T47D (cell line): Measurements from ENCODE around the gene PSD4.
A peak's percentile ranks its signal among the peaks of the same experiment; 100 is the strongest.

Source experiments
- DNase-seq, 2 experiments: peaks; one replicate each; pipeline versions ENCODE4 v3.0.0 to v3.0.0-alpha.2; 2011 to 2012; ENCODE audit warnings: low read depth in 1 of 2, low spot score in 1 of 2
- JUND ChIP-seq: IDR thresholded peaks from 2 replicates; pipeline ENCODE4 v1.6.1; 2012; ENCODE audit warnings: low read depth
- in situ Hi-C: cut with HindIII; loops from 2 replicates; pipeline ENCODE4 v1.10.0; 2016; ENCODE audit warnings: low sequenced_read_pairs, low pct_unique_long_range_greater_than_20kb

The PSD4 gene

DNA sequence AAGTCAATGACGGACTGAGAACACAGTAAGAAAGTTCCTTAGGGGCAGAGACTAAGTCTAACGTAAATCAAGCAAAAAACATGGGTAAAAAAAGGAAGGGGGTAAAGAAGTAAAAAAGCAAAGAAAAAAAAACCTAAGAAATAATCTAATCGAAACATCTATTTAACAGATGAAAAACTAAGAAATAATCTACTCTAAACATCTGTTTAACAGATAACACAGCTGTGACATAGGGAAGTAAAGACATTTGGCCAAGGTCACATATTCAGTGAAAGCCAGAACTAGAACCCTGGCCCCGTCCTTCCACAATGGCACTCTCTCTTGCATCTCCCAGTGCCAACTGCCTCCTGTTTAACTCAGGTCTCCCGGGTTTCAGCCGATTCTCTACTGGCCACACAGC, 48.1 kb downstream of the PSD4 start:
- no peak for DNase-seq
- no peak for TF ChIP-seq JUND
- in situ Hi-C loops: no loop called here

DNA sequence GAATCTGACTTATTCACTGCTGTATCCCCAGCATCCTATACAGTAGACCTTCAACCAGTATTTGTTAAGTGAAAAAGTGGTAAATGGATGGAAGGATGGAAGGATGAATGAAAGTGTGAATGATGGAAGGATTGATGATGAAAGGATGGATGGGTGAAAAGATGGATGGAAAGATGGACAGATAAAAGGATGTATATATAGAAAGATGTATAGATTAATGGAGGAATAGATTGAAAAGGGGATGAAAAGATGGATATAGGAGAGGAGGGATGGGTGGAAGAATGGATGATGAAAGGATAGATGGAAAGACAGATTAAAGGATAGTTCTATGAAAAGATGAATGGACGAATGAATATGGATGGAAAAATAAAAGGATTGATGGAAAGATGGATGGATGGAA, 50.0 kb downstream of the PSD4 start:
- no peak for DNase-seq
- in situ Hi-C loops: no loop called here
- no peak for TF ChIP-seq JUND

GRCh38 chr2:113224647-113225236, 51.0 kb downstream of the PSD4 start:
- TF ChIP-seq JUND: no peak
- in situ Hi-C loops: no loop called here
- DNase-seq: no peak

GRCh38 chr2:113225263-113226259, 51.8 kb downstream of the PSD4 start:
- TF ChIP-seq JUND: no peak
- no peak for DNase-seq
- in situ Hi-C loops: no loop called here

DNA sequence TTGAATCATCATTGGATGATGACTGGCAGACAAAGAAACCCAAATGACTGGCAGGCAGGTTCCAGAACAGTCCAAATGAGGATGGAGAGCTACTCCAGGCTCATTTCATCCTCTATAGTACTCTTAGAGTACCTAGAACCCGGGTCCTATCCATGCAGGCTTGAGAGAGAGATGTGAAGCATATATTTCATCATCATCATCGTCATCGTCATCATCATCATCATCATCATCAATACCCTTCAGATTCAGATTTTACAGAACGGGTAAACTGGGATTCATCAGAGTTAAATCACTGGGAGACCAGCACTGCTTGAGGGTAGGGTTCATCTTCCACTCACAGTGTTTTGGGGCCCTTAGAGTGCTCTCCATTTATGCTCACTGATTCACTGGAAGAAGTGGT, 52.7 kb downstream of the PSD4 start:
- no peak for TF ChIP-seq JUND
- in situ Hi-C loops: no loop called here
- DNase-seq: no peak

DNA sequence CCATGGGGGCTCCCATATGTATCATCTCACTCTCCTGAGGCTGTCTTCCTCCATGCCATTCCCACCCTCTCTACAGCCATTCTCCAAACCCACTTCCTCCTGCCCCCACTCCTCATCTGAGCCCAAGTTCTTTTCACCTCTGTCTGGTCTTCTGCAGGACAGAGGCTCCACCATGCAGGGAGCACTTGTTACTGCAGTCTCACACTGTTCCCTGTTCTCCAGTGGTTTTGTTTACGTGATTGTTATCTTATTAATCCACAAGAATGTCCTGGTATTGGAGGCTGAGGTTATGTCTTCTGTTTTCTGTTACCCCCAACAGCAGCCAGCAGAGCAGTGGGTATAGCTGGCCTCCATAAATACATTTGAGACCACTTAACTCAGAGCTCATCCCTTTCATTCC, 53.5 kb downstream of the PSD4 start:
- DNase-seq: peak in 1 of 2 experiments; percentile 9
- in situ Hi-C loops: no loop called here
- no peak for TF ChIP-seq JUND

GRCh38 chr2:113227698-113228097, 53.9 kb downstream of the PSD4 start:
- no peak for DNase-seq
- in situ Hi-C loops: no loop called here
- TF ChIP-seq JUND: no peak

GRCh38 chr2:113228351-113228750, 54.6 kb downstream of the PSD4 start:
- in situ Hi-C loops: no loop called here

DNA sequence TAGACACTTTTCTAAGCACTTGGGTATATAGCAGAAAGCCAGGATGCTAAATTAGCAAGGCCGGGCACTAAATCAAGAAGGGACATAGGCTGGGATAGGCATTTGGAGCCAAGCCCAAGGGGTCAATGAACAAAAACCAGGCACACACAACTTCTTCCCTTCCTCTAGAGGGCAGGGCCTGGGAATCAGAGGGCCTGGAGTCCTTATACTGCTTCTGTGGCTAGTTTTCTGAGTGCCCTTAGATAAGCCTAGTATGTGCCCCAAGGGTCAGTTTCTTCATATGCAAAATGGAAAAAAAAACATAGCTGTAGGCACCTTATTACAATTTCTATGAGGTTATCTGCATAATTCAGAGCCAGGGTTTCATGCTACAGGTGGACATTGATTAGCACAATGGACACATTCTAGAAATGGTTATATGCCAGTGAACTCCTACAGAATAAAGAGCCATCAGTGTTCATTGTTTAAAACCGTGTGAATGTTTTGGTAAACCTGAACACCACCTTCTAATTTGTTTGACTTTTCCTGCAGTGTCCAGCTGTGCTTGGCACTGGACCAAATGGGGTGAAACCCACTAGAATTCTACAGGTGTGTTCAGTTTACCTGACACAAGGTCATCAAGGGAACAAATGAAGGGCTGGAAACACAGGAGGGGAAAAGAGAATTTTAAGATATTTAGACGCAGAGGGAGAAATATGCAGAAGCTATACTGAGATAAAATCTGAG, 55.4 kb downstream of the PSD4 start:
- TF ChIP-seq JUND: no peak
- no peak for DNase-seq
- in situ Hi-C loops: no loop called here

More at GRCh38 chr2:113228351-113228750, 54.6 kb downstream of the PSD4 start:
- no peak for TF ChIP-seq JUND
- DNase-seq: no peak

- in situ Hi-C loops: no loop called here
- TF ChIP-seq JUND: no peak
- DNase-seq: no peak
Measured at GRCh38 chr2:113229795-113230194, 56.0 kb downstream of the PSD4 start.

DNA sequence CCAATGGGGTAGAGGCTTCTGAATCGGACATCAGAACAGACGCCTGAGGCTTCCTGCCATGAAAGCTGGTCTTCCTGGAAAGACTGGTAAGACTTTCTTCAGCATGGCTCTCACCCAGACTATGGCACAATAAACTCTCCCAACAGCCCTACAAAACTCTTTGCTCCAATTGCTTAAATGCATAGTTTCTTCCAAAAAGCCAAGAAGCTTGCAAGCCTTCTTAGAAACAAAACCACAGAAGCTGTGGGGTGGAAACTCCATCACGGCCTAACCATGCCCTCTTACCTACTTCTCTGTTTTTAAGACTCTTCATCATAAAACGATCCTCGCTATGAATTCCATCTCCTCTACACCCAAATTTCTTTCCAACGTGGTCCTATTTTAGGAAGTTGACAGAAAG, 56.8 kb downstream of the PSD4 start:
- in situ Hi-C loops: no loop called here
- DNase-seq: peak in 1 of 2 experiments; percentile 22
- no peak for TF ChIP-seq JUND

DNA sequence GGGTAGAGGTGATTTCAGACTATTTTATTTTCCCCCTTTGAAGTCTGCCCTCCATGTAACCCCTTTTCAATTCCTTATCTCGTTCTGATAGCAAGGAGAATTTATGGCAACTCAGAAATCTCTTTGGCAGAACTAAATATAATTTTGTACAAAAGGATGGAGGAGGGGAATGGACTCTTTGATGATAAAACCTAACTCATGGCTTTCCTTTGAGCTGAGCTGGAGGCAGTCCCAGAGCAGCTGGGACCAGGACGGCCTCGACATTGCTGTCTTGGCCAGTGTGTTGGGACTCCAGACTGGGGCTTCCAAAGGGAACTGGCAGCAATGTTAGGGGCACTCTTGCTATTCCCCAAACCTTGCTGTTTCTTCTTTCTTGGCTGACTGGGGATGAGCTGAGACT, 57.3 kb downstream of the PSD4 start:
- in situ Hi-C loops: no loop called here
- no peak for TF ChIP-seq JUND
- no peak for DNase-seq

GRCh38 chr2:113232123-113232522, 58.4 kb downstream of the PSD4 start:
- DNase-seq: no peak
- in situ Hi-C loops: no loop called here
- TF ChIP-seq JUND: no peak
